CD4-positive, alpha-beta T cell (primary cell): Measurements from ENCODE around the gene LEMD2. TPM values are rescaled to one million over a fixed set of nuclear protein-coding genes. Genes with fewer than 3 reads are reported as not detected.

Source experiments
- ATAC-seq: fragments of 200-7000 bp; cut with Tn5 transposase; one replicate; pipeline ENCODE4 v1.10.0; 2022; ENCODE audit warnings: mild to moderate bottlenecking; ENCODE audit not compliant: poor library complexity
- CTCF ChIA-PET: fragments of 350-600 bp; sonication (Branson Sonifier 250); formaldehyde crosslinking; loops from one replicate; lab custom pipeline; 2021; ENCODE audit warnings: antibody characterized with exemption, inconsistent platforms; lab: Charles Lee
- POLR2A ChIA-PET: fragments of 350-600 bp; sonication (Branson Sonifier 250); formaldehyde crosslinking; loops from one replicate; lab custom pipeline; 2021; ENCODE audit warnings: antibody characterized with exemption, inconsistent platforms; lab: Charles Lee
- DNase-seq, 14 experiments: peaks; one replicate each; pipeline ENCODE4 v3.0.0-alpha.2; 2013 to 2020; ENCODE audit warnings: mixed read lengths in 2 of 14
- H3K27ac ChIP-seq, 2 donors: one replicate each; pipeline versions ENCODE4 v1.5.1 to v1.7.0; 2013; ENCODE audit warnings: low read length in 2 of 2, low read depth in 1 of 2, mild to moderate bottlenecking in 1 of 2
- H3K27me3 ChIP-seq, 2 experiments: 1 replicate in 1 of 2; 2 replicates in 1 of 2; pipeline versions ENCODE4 v1.6.1 to v1.7.0; 2013; ENCODE audit warnings: low read length in 2 of 2, control low read depth in 1 of 2, mild to moderate bottlenecking in 1 of 2, moderate library complexity in 1 of 2; ENCODE audit not compliant: insufficient read depth in 2 of 2, control insufficient read depth in 1 of 2
- H3K36me3 ChIP-seq: one replicate; pipeline ENCODE4 v1.6.1; 2013; ENCODE audit warnings: low read length, control low read depth; ENCODE audit not compliant: insufficient read depth
- H3K4me1 ChIP-seq: one replicate; pipeline ENCODE4 v1.6.1; 2013; ENCODE audit warnings: low read length, control low read depth; ENCODE audit not compliant: insufficient read depth
- H3K4me3 ChIP-seq: one replicate; pipeline ENCODE4 v1.5.1; 2013; ENCODE audit warnings: mild to moderate bottlenecking, low read length, moderate library complexity
- H3K9me3 ChIP-seq, 2 experiments: 1 replicate in 1 of 2; 2 replicates in 1 of 2; pipeline versions ENCODE4 v1.6.1 to v1.7.0; 2013; ENCODE audit warnings: low read length in 2 of 2, mild to moderate bottlenecking in 2 of 2, control low read depth in 1 of 2, moderate library complexity in 1 of 2; ENCODE audit not compliant: control insufficient read depth in 1 of 2, insufficient read depth in 1 of 2
- H3K27ac Mint-ChIP-seq: one replicate; pipeline ENCODE4 v1.8.0; 2020; ENCODE audit warnings: mixed read lengths
- H3K27me3 Mint-ChIP-seq: one replicate; pipeline ENCODE4 v1.8.0; 2021; ENCODE audit warnings: mixed read lengths
- H3K36me3 Mint-ChIP-seq: one replicate; pipeline ENCODE4 v1.8.0; 2021; ENCODE audit warnings: low read depth, mixed read lengths
- H3K4me1 Mint-ChIP-seq: one replicate; pipeline ENCODE4 v1.8.0; 2021; ENCODE audit warnings: low read depth, mixed read lengths
- H3K4me3 Mint-ChIP-seq: one replicate; pipeline ENCODE4 v1.8.0; 2020; ENCODE audit warnings: mild to moderate bottlenecking, mixed read lengths
- H3K9me3 Mint-ChIP-seq: one replicate; pipeline ENCODE4 v1.8.0; 2020; ENCODE audit warnings: mixed read lengths
- intact Hi-C, 2 experiments: fragments of 100-400 bp; cut with DNase I in 1 of 2; cut with micrococcal nuclease in 1 of 2; formaldehyde crosslinking; loops; one replicate each; pipeline versions ENCODE4 v1.15.1 to v1.9.0; 2023 to 2025; cut with DNase I, micrococcal nuclease
- total RNA-seq, 174 experiments: library from RNA in 2 of 174; stranded (reverse) in 2 of 174; gene quantifications; one replicate each; pipeline ENCODE4 v1.2.3 and lab custom pipeline; 2021 to 2026
- TF ChIP-seq, protein P1 (sequence below): fragments of 200-600 bp; IDR thresholded peaks from one replicate; pipeline ENCODE4 v1.8.0; 2022; ENCODE audit warnings: antibody characterized with exemption, mild to moderate bottlenecking

Gene LEMD2
- total RNA-seq, 2 experiments from 2014 or later: 122 to 124 TPM

DNA sequence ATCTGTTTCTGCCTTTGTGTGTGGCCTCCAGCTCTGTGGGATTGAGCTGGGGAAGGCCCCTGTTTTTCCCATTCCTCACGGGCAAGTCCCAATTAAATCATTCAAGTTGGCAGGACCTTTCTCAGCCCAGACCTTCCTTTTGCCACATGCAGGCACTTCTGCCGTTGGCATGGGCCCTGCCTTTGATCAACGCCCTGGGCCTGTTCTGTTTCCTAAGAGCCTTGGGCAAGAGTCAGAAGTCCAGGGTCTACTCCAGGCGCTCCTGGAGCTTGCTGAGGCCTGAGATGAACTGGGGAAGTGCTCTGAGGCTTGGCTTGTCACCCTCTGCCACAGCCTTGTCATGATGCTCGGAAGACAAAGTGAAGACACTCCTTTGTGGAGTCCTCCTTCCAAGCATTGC lies 49.4 kb downstream of the LEMD2 start:
- Histone ChIP-seq H3K27me3 (peaks cover 2 to 4% of the 10 kb centered on the region in 2 experiments), H3K4me1 (peaks cover 4% of the 10 kb centered on the region), H3K36me3 (no peaks in the 10 kb centered on the region), H3K27ac (no peak overlapping the region), H3K9me3 (no peaks in the 10 kb centered on the region), H3K4me3 (no peak overlapping the region)
- Mint-ChIP-seq H3K36me3 (no peaks in the 10 kb centered on the region), H3K4me3 (no peak overlapping the region), H3K4me1 (peaks cover 5% of the 10 kb centered on the region), H3K9me3 (no peaks in the 10 kb centered on the region), H3K27me3 (peaks cover 12% of the 10 kb centered on the region), H3K27ac (no peak overlapping the region)
- DNase-seq (no peak), ATAC-seq (no peak)
- CTCF ChIA-PET: no interaction called here
- intact Hi-C loops: loop anchor here in 1 of 2 experiments (10.0 kb wide), 1 partner anchor 1305 kb away; no protein-coding TSS in a partner anchor
- TF ChIP-seq, protein P1, sequence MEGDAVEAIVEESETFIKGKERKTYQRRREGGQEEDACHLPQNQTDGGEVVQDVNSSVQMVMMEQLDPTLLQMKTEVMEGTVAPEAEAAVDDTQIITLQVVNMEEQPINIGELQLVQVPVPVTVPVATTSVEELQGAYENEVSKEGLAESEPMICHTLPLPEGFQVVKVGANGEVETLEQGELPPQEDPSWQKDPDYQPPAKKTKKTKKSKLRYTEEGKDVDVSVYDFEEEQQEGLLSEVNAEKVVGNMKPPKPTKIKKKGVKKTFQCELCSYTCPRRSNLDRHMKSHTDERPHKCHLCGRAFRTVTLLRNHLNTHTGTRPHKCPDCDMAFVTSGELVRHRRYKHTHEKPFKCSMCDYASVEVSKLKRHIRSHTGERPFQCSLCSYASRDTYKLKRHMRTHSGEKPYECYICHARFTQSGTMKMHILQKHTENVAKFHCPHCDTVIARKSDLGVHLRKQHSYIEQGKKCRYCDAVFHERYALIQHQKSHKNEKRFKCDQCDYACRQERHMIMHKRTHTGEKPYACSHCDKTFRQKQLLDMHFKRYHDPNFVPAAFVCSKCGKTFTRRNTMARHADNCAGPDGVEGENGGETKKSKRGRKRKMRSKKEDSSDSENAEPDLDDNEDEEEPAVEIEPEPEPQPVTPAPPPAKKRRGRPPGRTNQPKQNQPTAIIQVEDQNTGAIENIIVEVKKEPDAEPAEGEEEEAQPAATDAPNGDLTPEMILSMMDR: no peak
- POLR2A ChIA-PET: no interaction called here

DNA sequence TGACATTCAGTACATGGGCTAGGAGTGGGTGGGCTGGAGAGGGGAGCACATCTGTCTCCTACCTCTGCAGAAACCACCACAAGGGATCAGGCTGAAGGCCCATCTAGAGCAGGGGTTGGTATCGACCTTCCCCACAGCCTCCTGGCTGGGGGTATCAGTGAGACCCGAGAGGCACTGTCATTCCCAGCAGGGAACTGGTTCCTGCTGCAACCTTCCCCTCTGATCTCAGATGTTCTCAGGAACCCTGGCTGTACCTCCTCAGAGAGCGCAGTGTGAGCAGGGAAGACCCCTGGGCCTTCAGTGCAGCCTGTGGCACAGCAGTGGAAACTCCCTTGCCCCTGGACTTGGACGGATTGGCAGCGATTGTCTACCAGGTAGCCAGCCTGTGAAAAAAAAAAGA lies 50.1 kb downstream of the LEMD2 start:
- Histone ChIP-seq H3K27me3 (peaks cover 2 to 4% of the 10 kb centered on the region in 2 experiments), H3K4me3 (no peak overlapping the region), H3K36me3 (no peaks in the 10 kb centered on the region), H3K4me1 (no peaks in the 10 kb centered on the region), H3K9me3 (no peaks in the 10 kb centered on the region), H3K27ac (no peak overlapping the region)
- no peaks in the 10 kb centered on the region for H3K36me3 Mint-ChIP-seq
- no peaks in the 10 kb centered on the region for H3K4me1 Mint-ChIP-seq
- H3K9me3 Mint-ChIP-seq: no peaks in the 10 kb centered on the region
- CTCF ChIA-PET: no interaction called here
- intact Hi-C loops: loop anchor here in 1 of 2 experiments (10.0 kb wide), 1 partner anchor 1306 kb away; no protein-coding TSS in a partner anchor
- H3K27me3 Mint-ChIP-seq: peaks cover 8% of the 10 kb centered on the region
- POLR2A ChIA-PET: no interaction called here
- DNase-seq (no peak), ATAC-seq (no peak)
- no peak overlapping the region for H3K4me3 Mint-ChIP-seq
- H3K27ac Mint-ChIP-seq: no peak overlapping the region
- TF ChIP-seq, protein P1: no peak

GRCh38 chr6:33738153-33738552 lies 50.8 kb downstream of the LEMD2 start:
- no peaks in the 10 kb centered on the region for H3K9me3 Mint-ChIP-seq
- H3K36me3 Mint-ChIP-seq: no peaks in the 10 kb centered on the region
- Histone ChIP-seq H3K27me3 (peaks cover 2% of the 10 kb centered on the region in 2 experiments), H3K4me3 (no peak overlapping the region), H3K9me3 (no peaks in the 10 kb centered on the region), H3K36me3 (no peaks in the 10 kb centered on the region), H3K27ac (no peak overlapping the region), H3K4me1 (no peaks in the 10 kb centered on the region)
- TF ChIP-seq, protein P1: no peak
- no peak for ATAC-seq
- no peaks in the 10 kb centered on the region for H3K4me1 Mint-ChIP-seq
- H3K4me3 Mint-ChIP-seq: no peak overlapping the region
- H3K27ac Mint-ChIP-seq: no peak overlapping the region
- peaks cover 8% of the 10 kb centered on the region for H3K27me3 Mint-ChIP-seq
- ChIA-PET CTCF (no interaction called here), POLR2A (no interaction called here)
- no peak for DNase-seq
- intact Hi-C loops: loop anchor here in 1 of 2 experiments (10.0 kb wide), 1 partner anchor 1307 kb away; no protein-coding TSS in a partner anchor
